Measurements from ENCODE around the gene CLPTM1L.

CLPTM1L gene, protein sequence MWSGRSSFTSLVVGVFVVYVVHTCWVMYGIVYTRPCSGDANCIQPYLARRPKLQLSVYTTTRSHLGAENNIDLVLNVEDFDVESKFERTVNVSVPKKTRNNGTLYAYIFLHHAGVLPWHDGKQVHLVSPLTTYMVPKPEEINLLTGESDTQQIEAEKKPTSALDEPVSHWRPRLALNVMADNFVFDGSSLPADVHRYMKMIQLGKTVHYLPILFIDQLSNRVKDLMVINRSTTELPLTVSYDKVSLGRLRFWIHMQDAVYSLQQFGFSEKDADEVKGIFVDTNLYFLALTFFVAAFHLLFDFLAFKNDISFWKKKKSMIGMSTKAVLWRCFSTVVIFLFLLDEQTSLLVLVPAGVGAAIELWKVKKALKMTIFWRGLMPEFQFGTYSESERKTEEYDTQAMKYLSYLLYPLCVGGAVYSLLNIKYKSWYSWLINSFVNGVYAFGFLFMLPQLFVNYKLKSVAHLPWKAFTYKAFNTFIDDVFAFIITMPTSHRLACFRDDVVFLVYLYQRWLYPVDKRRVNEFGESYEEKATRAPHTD

DNA sequence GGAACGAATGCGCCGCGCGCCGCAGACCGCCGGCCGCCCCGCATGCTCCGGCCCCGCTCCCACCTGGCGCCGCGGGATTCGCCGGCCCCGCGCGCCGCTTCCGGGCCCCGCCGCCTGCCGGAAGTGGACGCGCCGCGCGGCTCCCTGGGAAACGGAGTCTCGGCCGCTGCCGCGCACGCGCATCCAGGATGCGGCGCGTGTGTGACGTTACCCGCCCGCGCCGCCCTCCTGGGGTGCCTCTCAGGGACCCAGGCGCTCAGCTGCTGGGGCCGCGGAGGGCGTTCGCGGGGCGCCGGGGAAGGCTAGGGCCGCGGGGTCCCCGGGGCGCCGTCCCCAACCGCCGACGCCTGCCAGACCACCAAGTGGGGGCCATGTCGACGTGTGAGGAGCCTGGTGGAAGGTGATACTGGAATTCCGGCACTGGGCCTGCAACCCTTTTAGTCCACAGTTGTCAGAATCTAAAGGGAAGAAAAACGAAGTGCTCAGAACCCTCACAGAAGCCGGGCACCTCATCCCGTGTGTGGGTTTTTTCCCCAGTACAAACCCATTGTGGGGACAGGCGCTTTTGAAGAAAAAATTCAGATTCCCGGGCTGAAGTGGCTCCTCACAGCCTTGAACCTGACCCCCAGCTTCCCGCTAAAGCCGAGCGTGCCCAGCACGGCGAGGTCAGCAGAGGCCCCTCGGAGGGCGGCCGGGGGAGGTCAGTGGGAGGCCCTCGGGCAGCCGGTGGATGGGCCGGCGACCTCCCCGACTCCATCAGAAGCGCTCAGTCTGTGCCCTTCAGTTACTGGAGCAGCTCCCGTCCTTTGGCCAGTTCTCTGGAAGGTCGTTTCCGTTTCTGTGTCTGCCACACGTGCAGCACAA lies at the start of gene CLPTM1L:
CLPTM1L (minus strand) TSS at position 125 of the 864 bp plus-strand sequence. CDS start 258 bp downstream, outside the sequence.
- in situ Hi-C loops (cut with MboI; ENCODE audit: low sequenced_read_pairs), result no loop called here

DNA sequence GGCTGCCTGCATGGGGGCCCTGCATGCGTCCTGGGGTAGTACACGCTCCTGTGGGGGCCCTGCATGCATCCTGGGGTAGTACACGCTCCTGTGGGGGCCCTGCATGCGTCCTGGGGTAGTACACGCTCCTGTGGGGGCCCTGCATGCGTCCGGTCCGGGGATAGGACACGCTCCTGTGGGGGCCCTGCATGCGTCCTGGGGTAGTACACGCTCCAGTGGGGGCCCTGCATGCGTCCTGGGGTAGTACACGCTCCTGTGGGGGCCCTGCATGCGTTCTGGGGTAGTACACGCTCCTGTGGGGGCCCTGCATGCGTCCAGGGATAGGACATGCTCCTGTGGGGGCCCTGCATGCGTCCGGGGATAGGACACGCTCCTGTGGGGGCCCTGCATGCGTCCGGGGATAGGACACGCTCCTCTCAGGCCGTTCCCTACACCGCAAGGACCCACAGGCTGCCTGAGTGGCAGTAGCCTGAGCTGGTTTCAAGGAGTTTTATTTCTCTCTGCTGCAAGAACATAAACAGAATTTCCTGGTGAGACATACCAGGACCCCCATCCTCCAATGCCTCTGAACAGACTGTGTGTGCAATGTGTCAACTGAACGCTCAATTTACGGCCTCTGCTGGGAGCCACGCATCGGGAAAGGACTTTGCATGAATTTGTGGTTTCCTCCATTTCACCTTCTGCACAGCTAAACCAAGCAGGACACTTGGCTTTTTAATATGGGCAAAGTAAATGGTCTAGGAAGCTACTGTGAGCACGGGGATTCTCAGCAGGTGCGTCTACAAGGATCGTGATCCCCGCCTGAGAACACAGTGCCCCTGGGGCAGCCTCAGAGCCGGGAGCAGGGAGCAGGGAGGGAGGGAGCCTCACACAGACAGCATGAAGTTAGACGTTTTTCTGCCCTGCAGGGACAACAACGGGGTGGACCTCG lies 48.9 kb upstream of the CLPTM1L start:
- in situ Hi-C loops (cut with MboI; ENCODE audit: low sequenced_read_pairs), result no loop called here

DNA sequence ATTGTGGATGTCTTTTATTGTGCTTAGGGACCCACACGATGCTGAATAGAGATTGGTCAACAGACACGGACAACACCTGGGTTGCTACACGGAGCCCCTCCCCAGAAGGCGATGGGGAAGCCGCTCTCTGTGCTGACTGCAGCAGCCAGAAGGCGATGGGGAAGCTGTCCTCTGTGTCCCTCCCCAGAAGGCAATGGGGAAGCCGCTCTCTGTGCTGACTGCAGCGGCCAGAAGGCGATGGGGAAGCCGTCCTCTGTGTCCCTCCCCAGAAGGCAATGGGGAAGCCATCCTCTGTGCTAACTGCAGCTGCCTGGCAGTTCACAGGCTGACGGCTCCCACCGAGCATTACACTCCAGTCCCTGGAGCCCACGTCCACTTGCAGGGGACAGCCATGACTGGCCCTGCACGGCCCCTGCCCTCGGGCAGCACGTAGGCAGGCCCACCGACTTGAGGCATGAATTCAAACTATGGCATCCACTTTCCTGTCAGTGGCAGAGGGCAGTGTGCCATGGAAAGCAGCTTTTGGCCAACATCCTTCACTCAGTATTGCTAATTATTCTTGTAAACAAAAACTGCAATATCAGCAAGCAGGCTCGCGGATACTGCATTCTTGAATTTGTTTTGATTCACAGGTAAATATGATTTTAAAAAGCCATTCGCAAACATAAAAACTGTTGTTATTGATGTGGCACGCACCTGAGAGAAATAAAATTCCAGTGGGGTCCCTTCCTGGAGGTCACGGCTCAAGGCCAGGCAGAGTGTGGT lies 48.1 kb upstream of the CLPTM1L start:
- in situ Hi-C loops (cut with MboI; ENCODE audit: low sequenced_read_pairs), result no loop called here

DNA sequence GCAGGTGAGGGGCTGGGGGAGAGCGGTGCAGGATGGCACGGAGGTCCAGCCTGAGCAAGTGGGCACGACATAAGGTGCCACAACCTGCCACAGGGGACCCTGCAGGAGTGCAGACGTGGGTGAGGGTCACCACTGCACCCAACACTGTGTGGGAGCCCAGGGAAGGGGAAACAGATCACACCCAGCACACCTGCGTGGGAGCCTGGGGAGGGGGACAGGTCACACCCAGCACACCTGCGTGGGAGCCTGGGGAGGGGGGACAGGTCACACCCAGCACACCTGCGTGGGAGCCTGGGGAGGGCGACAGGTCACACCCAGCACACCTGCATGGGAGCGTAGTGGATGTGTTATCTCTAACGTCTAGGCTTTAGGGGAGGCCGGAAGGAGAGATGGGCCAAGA lies 47.4 kb upstream of the CLPTM1L start:
- in situ Hi-C loops (cut with MboI; ENCODE audit: low sequenced_read_pairs), result no loop called here

DNA sequence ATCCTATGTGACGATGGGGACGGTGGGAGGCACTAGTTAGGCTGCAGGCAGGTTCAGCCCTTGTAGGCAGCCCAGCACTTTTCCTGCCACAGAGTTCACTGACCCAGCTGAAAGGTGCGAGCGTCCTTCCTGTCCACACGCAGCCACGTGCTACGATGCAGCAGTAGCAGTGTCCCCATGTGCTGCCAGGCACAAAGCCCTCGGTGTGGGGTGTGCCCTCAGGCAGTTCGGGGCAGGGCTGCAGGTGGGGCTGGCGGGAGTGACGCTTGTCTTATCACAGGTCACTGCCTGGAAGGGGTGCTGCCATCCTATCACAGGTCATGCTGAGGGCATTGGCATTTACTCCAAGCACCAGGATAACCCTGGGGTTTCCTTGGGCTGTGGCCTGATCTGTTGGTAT lies 46.8 kb upstream of the CLPTM1L start:
- in situ Hi-C loops (cut with MboI; ENCODE audit: low sequenced_read_pairs), result no loop called here

DNA sequence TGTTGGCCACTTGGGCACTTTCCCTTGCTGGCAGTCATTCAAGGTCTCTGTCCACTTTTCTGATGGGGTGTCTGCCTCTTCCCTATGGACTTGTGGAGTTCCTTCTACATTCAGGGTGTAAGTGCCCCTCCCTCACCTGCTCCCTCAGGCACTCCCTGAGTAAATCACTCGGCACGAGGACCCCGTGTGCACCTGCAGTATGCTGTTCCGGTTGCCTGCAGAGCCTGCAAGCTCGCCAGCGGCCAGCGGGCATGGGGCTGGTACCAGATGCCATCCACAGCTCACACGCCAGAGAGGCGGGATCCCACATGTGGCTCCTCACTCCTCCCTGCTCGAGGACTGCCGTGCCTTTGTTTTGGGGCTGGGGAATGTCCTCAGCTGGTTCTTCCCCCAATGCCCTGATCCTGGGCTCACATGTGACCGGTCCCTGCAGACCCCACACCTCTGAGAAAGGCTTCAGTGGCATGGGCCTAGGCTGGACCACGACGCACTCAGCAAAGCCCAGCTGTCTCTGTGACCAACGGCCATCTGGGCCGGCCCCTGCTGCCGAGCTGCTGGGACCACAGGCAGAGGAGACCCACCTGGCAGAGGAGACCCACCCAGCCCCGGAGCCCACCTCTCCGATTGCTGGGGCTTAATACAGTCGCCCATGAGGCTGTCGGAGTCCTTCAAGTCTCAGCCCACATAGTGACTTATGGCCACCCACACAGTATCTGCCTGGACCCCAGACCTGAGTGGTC lies 46.1 kb upstream of the CLPTM1L start:
- in situ Hi-C loops (cut with MboI; ENCODE audit: low sequenced_read_pairs), result no loop called here

DNA sequence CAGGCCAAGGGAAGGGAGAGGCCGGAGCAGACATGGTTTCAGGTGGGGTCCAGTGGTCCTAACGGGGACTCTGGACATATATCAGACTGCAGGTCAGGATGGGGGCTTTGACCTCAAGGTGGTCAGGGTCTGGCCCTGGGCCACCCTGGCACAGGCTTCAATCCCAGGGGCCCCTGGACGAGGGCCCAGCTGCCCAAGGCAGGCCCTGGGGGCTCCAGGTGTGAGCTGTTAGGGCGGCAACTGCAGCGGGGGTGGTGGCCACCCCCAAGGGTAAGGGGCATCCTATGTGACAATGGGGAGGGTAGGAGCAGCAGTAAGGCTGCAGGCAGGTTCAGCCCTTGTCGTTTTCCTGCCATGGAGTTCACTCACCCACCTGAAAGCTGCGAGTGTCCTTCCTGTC lies 45.4 kb upstream of the CLPTM1L start:
- in situ Hi-C loops (cut with MboI; ENCODE audit: low sequenced_read_pairs), result no loop called here

DNA sequence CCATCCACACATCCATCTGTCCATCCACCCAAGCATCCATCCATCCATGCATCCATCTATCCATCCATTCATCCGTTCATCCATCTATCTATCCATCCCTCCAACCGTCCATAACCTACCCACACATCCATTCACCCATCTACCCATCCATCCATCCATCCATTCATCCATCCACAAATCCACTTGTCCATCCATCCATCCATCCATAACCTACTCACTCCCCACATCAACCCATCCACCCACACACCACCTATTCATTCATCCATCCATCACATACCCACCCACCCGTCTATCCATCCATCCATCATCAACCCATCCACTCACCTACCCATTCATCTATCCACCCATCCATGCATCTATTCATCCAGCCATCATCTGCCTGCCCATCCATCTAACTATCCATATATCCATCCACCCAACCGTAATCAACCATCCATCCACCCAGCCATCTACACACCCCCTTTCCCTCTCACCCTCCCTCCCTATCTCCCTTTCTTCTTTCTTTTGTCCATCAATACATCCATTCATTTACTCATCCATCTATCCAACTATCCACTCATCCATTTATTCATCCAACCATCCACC lies 43.6 kb upstream of the CLPTM1L start:
- in situ Hi-C loops (cut with MboI; ENCODE audit: low sequenced_read_pairs), result no loop called here

DNA sequence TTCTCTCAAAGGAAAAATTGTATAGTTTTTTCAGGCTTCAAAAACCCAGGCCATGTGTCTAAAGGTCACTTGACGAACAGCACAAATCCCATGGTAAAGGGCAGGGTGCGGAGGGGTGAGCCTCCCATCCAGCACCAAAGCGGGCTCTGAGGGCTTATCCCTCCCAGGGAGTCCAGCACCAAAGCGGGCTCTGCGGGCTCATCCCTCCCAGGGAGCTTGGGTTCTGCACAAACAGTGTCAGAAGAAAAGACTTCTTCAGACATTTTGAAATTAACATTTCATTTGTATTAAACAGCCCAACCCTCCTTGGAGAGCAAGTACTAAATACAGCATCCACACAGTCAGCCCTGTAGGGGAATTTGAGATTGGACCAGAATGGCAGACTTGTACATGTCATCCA lies 43.0 kb upstream of the CLPTM1L start:
- in situ Hi-C loops (cut with MboI; ENCODE audit: low sequenced_read_pairs), result no loop called here

DNA sequence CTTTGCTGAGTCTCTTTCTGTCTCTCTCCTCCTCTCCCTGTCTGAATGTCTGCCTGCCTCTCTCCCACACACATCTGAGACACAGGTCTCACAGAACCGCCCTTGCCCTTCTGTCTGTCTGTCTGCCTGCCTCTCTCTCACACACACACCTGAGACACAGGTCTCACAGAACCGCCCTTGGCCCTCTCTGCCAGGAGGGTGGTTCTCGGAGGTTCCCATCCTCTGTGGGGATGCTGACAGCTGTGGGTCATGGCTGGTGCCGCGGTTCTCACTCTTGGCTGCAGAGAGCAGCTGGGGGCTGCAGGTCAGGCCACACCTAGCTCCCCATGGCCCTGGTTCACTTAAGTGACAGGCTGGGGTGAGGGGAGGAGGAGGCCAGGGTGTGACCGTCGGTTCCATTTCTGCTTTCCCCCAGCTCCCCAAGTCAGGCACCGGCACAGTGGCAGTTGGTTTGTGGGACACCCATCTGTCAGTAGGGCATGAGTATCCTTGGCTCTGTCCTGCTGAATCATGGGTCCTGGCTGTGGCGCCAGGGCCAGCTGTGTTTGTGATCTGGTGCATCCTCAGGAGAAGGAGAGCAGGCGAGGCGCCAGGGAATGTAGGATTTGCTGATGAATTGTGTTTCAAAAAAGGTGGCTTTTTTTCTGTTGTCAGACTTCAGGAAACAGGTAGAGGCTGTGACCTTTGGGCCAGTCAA lies 42.3 kb upstream of the CLPTM1L start:
- in situ Hi-C loops (cut with MboI; ENCODE audit: low sequenced_read_pairs), result no loop called here

DNA sequence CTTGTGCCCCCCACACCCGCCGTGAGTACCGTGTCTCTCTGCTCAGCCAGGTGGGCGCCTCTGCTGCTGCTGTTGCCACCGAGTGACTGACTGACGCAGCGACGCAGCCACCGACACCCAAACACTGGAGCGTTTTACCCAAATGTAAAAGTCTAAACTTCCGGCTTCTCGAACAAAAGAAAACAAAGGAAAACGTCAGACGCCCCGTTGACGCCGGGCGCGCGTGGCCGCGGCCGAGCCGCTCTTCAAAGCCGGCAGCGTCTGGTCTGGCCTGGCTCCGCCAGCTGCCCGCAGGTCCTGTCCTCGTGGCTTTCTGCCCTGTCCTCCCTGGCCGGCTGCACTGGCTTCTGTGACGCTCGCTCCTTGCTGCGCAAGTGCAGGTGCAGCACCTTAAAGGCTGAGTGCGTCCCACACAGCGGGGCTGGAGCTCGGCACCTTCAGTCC lies 41.4 kb upstream of the CLPTM1L start:
- in situ Hi-C loops (cut with MboI; ENCODE audit: low sequenced_read_pairs), result no loop called here

DNA sequence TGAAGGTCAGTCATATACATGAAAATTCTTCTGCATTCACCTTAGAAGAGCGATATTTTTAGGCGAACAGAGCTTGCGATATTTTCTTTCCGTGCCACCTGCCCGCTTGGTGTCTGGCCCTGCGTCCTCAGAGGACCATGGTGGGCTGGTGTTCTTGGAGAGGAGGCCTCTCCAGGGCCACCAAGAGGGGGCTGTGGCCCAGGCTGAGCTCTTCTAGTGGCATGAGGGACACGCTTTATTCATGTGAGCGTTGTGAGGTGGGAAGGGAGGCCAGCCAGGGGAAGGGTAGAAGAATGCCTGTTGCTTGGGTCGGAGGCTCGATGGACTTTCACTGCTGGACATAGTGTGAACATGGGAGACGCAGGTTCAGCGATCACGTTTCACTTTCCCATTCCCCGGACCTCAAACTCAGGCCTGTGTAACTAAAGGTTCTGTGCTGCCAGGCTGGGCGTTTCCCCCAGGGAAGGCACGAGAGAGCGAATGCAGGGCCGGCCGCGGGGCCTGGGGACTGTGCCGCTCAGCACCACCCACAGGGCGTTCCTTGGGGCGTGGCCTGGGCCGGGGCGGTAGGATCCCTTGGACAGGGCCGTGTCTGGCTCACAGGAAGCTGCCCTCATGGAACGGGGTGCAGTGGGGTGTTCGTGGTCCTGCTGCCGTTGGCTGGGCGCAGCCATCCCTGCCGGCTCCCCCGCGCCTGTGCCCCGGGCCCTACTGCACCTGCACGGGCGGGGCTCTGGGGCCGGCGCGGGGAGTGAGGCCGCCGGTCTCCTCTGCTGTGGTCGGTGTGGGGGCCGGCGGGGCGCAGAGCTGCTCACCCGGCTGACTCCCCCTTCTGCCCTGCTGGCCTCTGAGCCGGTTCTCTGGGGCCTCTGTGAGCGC lies 40.7 kb upstream of the CLPTM1L start:
- in situ Hi-C loops (cut with MboI; ENCODE audit: low sequenced_read_pairs), result no loop called here

DNA sequence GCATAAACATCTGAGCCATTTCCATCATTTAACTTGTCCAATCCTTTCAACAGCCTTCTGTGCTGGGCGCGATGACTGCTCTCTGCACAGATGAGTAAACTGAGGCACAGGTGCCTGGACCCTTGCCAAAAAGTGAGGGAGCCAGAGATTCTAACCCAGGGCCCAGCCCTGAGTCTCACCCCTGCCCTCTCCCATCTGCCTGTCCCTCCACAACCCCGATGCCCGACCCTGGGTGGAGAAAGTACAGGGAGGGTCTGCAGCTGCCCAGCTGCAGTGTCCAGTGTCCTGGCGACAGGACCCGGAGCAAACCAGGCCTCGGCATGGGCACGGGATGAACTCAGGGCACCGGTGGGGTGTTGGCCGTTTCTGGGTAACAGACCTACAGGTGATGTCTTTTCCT lies 39.6 kb upstream of the CLPTM1L start:
- in situ Hi-C loops (cut with MboI; ENCODE audit: low sequenced_read_pairs), result no loop called here

DNA sequence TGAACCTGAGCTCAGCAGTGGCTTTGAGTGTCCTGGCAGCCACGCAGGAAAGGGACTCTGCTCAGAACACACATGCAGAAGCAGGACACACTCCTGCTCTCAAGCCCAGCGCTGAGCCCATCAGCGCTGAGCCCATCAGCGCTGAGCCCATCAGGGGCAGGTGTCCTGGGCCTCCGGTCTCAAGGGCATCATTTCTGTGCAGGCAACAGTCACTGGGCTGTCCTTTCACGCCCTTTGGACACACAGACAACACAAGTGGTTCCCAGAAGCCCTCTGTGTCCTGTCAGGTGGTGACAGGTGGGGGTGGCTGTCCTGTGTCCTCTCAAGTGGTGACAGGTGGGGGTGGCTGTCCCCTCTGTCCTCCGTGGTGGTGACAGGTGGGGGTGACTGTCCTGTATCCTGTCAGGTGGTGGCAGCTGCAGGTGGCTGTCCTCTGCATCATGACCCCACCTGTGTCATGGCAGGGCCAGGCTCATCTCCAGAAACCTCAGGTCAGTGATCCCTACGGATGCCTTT lies 39.0 kb upstream of the CLPTM1L start:
- in situ Hi-C loops (cut with MboI; ENCODE audit: low sequenced_read_pairs), result no loop called here

DNA sequence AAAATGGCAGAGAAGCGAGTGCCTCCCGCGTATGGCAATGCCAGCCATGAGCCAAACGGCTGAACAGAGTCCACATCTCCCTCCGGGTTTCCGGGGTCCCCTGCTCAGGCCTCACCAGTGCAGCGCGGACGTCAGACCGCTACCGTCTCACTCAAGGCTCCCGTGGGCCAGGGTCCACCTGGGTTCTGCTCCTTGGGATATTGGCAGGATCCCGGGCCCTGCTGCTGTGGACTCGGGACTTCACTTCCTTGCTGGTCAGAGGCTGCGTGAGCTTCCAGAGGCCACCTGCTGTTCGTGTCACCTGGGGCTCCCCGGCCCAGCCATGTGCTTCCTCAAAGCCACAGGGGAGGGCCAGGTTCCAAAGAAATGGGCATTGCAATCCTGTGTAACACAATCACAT lies 38.4 kb upstream of the CLPTM1L start:
- in situ Hi-C loops (cut with MboI; ENCODE audit: low sequenced_read_pairs), result no loop called here

DNA sequence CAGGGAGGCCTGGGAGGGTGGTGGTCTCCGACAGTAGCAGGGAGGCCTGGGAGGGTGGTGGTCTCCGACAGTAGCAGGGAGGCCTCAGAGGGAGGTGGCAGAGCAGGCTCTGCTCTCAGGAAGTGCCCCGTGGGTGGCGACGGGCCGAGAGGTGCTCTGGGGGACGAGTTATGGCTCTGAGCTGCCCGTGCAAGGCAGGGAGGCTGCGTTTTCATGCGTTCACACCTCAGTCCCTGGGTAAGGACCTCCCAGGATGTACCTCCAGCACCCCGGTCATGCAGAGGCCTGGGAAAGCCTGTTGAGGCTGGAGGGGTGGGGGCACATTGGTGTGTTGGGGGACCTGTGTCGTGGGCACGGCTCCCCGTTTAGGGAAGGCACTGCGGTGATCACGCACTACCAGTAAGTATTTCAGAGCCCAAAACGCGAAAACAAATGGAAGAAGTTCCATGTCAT lies 37.4 kb upstream of the CLPTM1L start:
- in situ Hi-C loops (cut with MboI; ENCODE audit: low sequenced_read_pairs), result no loop called here

All from hTERT RPE-1 (cell line).